Lower leg skin (tissue), 3 donors: Measurements from ENCODE around the gene CNTNAP5.

ENCODE experiments used
- POLR2A ChIP-seq, 2 donors: fragments of 450-650 bp; IDR thresholded peaks; one replicate each; pipeline ENCODE4 v1.6.1; 2016 to 2017; ENCODE audit warnings: antibody characterized with exemption in 2 of 2, mild to moderate bottlenecking in 1 of 2, moderate library complexity in 1 of 2
- TF ChIP-seq, protein P1 (sequence below), 3 donors: fragments of 450-650 bp; IDR thresholded peaks; one replicate each; pipeline ENCODE4 v1.5.1; 2016; ENCODE audit warnings: antibody characterized with exemption in 3 of 3, mild to moderate bottlenecking in 3 of 3, moderate library complexity in 2 of 3

DNA sequence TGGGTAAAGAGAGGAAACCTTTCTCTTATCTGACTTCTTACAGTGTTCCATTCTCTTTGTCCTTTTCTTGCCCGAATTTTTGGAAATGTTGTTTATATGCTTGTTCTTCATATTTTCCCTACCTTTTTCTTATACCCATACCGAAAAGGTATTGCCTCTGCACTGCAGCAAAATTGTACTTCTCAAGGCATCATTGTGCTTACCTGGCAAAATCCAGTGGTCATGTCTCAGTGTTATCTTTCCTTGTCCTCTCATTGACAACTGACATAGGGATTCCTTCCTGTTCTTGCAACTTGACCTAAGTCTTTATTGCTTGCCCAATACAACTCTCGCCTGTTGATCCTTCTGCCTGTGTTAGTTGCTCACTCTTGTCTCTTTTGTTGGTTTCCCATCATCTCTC is 842.2 kb downstream of the CNTNAP5 start:
- TF ChIP-seq, protein P1, sequence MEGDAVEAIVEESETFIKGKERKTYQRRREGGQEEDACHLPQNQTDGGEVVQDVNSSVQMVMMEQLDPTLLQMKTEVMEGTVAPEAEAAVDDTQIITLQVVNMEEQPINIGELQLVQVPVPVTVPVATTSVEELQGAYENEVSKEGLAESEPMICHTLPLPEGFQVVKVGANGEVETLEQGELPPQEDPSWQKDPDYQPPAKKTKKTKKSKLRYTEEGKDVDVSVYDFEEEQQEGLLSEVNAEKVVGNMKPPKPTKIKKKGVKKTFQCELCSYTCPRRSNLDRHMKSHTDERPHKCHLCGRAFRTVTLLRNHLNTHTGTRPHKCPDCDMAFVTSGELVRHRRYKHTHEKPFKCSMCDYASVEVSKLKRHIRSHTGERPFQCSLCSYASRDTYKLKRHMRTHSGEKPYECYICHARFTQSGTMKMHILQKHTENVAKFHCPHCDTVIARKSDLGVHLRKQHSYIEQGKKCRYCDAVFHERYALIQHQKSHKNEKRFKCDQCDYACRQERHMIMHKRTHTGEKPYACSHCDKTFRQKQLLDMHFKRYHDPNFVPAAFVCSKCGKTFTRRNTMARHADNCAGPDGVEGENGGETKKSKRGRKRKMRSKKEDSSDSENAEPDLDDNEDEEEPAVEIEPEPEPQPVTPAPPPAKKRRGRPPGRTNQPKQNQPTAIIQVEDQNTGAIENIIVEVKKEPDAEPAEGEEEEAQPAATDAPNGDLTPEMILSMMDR (IDR thresholded peaks at IDR 0.05): no peak
- no peak for TF ChIP-seq POLR2A (IDR thresholded peaks at IDR 0.05)
